OCI-LY3 (cell line): ENCODE data around the gene NR1D1.

Experiments
- H2AFZ ChIP-seq: fragments of 200-600, 300-600 bp; shearing (Covaris generic); 2 replicates; pipeline ENCODE4 v1.6.0; 2014; ENCODE audit warnings: antibody characterized with exemption, low read depth, low read length
- H3K27ac ChIP-seq: fragments of 200-600, 300-600 bp; sonication (generic); 2 replicates; pipeline ENCODE4 v1.5.1; 2014; ENCODE audit warnings: mild to moderate bottlenecking, low read length, moderate library complexity, mixed read lengths
- H3K27me3 ChIP-seq: fragments of 200-600, 300-600 bp; sonication (generic); 2 replicates; pipeline ENCODE4 v1.6.1; 2014; ENCODE audit warnings: low read depth, low read length, mixed read lengths
- H3K36me3 ChIP-seq: fragments of 200-600, 300-600 bp; sonication (generic); replicated peaks from 2 replicates; pipeline ENCODE3; 2014; ENCODE audit warnings: low read depth, low read length, mixed read lengths
- H3K4me1 ChIP-seq: fragments of 300-600, 200-600 bp; sonication (generic); 2 replicates; pipeline ENCODE4 v1.6.1; 2014; ENCODE audit warnings: low read length, mixed read lengths
- H3K4me2 ChIP-seq: fragments of 200-600, 300-600 bp; sonication (generic); 2 replicates; pipeline ENCODE4 v1.6.1; 2014; ENCODE audit warnings: low read length, mixed read lengths
- H3K4me3 ChIP-seq: fragments of 300-600, 200-600 bp; sonication (generic); 2 replicates; pipeline ENCODE4 v1.5.1; 2014; ENCODE audit warnings: antibody characterized with exemption, mild to moderate bottlenecking, low read length, moderate library complexity
- H3K79me2 ChIP-seq: fragments of 300-600, 200-600 bp; shearing (Covaris generic); 2 replicates; pipeline ENCODE4 v1.6.1; 2014; ENCODE audit warnings: mild to moderate bottlenecking, low read length, mixed read lengths
- H3K9ac ChIP-seq: fragments of 300-600, 200-600 bp; shearing (Covaris generic); 2 replicates; pipeline ENCODE4 v1.6.0; 2014; ENCODE audit warnings: mild to moderate bottlenecking, low read length, moderate library complexity
- H3K9me3 ChIP-seq: fragments of 200-600, 300-600 bp; shearing (Covaris generic); 2 replicates; pipeline ENCODE4 v1.6.1; 2014; ENCODE audit warnings: low read length, mixed read lengths; ENCODE audit not compliant: insufficient read depth
- H4K20me1 ChIP-seq: fragments of 200-600, 300-600 bp; sonication (generic); 2 replicates; pipeline ENCODE4 v1.6.1; 2016; ENCODE audit warnings: low read length, mixed read lengths; ENCODE audit not compliant: insufficient read depth
- CTCF ChIP-seq: fragments of 200-600, 300-600 bp; sonication (generic); IDR thresholded peaks from 2 replicates; pipeline ENCODE4 v1.5.1; 2014; ENCODE audit warnings: antibody characterized with exemption, low read length, low read depth
- EZH2phosphoT487 ChIP-seq: fragments of 200-600 bp; shearing (Covaris generic); IDR thresholded peaks from 2 replicates; pipeline ENCODE4 v1.6.1; 2018; ENCODE audit warnings: antibody characterized with exemption, mixed run types, low read depth

NR1D1 gene

GRCh38 chr17:40101367-40102210, 1.2 kb upstream of the NR1D1 start:
- Histone ChIP-seq H4K20me1 (no peaks in the 10 kb centered on the region), H3K9me3 (no peaks in the 10 kb centered on the region), H3K4me1 (peaks cover 88% of the 10 kb centered on the region), H3K27ac (no peak overlapping the region), H3K36me3 (peaks cover 19% of the 10 kb centered on the region), H3K27me3 (peaks cover 8% of the 10 kb centered on the region), H3K4me3 (peak overlapping the region; percentile 67; the same call in 1 of the 2 replicates), H2AFZ (no peak overlapping the region), H3K79me2 (peaks cover 21% of the 10 kb centered on the region), H3K4me2 (peak overlapping the region; percentile 64), H3K9ac (peak overlapping the region; percentile 23; the same call in 1 of the 2 replicates)
- TF ChIP-seq EZH2phosphoT487 (no peak), CTCF (no peak)

GRCh38 chr17:40100669-40101366, 429 bp upstream of the NR1D1 start:
- TF ChIP-seq EZH2phosphoT487, result no peak
- TF ChIP-seq CTCF, result no peak
- H3K9me3 ChIP-seq, result no peaks in the 10 kb centered on the region
- H3K27ac ChIP-seq, result no peak overlapping the region
- peaks cover 84% of the 10 kb centered on the region for H3K4me1 ChIP-seq
- peaks cover 23% of the 10 kb centered on the region for H3K79me2 ChIP-seq
- H3K27me3 ChIP-seq, result peaks cover under 1% of the 10 kb centered on the region; the same call in 1 of the 2 replicates
- peak overlapping the region; percentile 64 for H3K4me2 ChIP-seq
- H3K36me3 ChIP-seq, result peaks cover 19% of the 10 kb centered on the region
- H4K20me1 ChIP-seq, result no peaks in the 10 kb centered on the region
- peak overlapping the region; percentile 23 for H3K9ac ChIP-seq
- H3K4me3 ChIP-seq, result peak overlapping the region; percentile 67
- no peak overlapping the region; the same call in 1 of the 2 replicates for H2AFZ ChIP-seq

- TF ChIP-seq EZH2phosphoT487, result no peak
- H3K4me2 ChIP-seq, result peak overlapping the region; percentile 64
- no peak overlapping the region for H3K9ac ChIP-seq
- H2AFZ ChIP-seq, result no peak overlapping the region
- peak overlapping the region; percentile 67 for H3K4me3 ChIP-seq
- H3K9me3 ChIP-seq, result no peaks in the 10 kb centered on the region
- no peaks in the 10 kb centered on the region for H4K20me1 ChIP-seq
- peak overlapping the region; percentile 99 for H3K27ac ChIP-seq
- peaks cover 23% of the 10 kb centered on the region for H3K79me2 ChIP-seq
- H3K27me3 ChIP-seq, result no peaks in the 10 kb centered on the region
- H3K36me3 ChIP-seq, result peaks cover 26% of the 10 kb centered on the region
- H3K4me1 ChIP-seq, result peaks cover 84% of the 10 kb centered on the region
Observed at GRCh38 chr17:40099619-40100418, 570 bp downstream of the NR1D1 start.

GRCh38 chr17:40098846-40099618, 1.4 kb downstream of the NR1D1 start:
- Histone ChIP-seq H4K20me1 (no peaks in the 10 kb centered on the region), H3K4me2 (peak overlapping the region; percentile 99), H3K9ac (peak overlapping the region; percentile 99; the same call in 1 of the 2 replicates), H3K9me3 (no peaks in the 10 kb centered on the region), H3K27me3 (no peaks in the 10 kb centered on the region), H3K4me3 (peak overlapping the region; percentile 90), H2AFZ (no peak overlapping the region), H3K27ac (peak overlapping the region; percentile 99), H3K4me1 (peaks cover 84% of the 10 kb centered on the region), H3K79me2 (peaks cover 23% of the 10 kb centered on the region), H3K36me3 (peaks cover 29% of the 10 kb centered on the region)
- TF ChIP-seq EZH2phosphoT487, result no peak
- TF ChIP-seq CTCF, result no peak
